H1 (cell line): Measurements from ENCODE around the gene MAGI3.

Experiments used
- BCL11A ChIP-seq, 2 experiments: IDR thresholded peaks; one replicate each; pipeline ENCODE4 v1.6.1; 2011; ENCODE audit warnings: low read depth in 2 of 2, low read length in 2 of 2, mild to moderate bottlenecking in 2 of 2
- CEBPB ChIP-seq: IDR thresholded peaks from 2 replicates; pipeline ENCODE4 v1.6.1; 2012; ENCODE audit warnings: low read depth, low read length
- CREB1 ChIP-seq: IDR thresholded peaks from 2 replicates; pipeline ENCODE4 v1.6.1; 2012; ENCODE audit warnings: inconsistent platforms
- CTCF ChIP-seq, 3 experiments: IDR thresholded peaks; 1 replicate in 2 of 3; 2 replicates in 1 of 3; pipeline versions ENCODE4 v1.5.1 to v1.6.1; 2011; ENCODE audit warnings: low read length in 3 of 3, mild to moderate bottlenecking in 3 of 3, inconsistent platforms in 2 of 3, low read depth in 1 of 3, moderate library complexity in 1 of 3; ENCODE audit not compliant: insufficient read depth in 1 of 3; ENCODE audit errors: control extremely low read depth in 1 of 3
- E2F6 ChIP-seq: IDR thresholded peaks from 2 replicates; pipeline ENCODE4 v1.6.1; 2012; ENCODE audit warnings: inconsistent platforms
- HDAC2 ChIP-seq, 2 experiments: fragments of 300-600 bp in 1 of 2; sonication (generic) in 1 of 2; IDR thresholded peaks; 2 replicates each; pipeline ENCODE4 v1.6.1; 2011 to 2012; ENCODE audit warnings: low read depth in 2 of 2, low read length in 2 of 2, mild to moderate bottlenecking in 2 of 2, moderate library complexity in 2 of 2, borderline replicate concordance in 1 of 2, inconsistent platforms in 1 of 2
- HDAC6 ChIP-seq: IDR thresholded peaks from one replicate; pipeline ENCODE4 v1.7.1; 2012; ENCODE audit warnings: low read depth, mild to moderate bottlenecking, inconsistent platforms, low read length, moderate library complexity
- NRF1 ChIP-seq: IDR thresholded peaks from 2 replicates; pipeline ENCODE4 v1.6.1; 2011; ENCODE audit warnings: mild to moderate bottlenecking, low read depth, low read length, improper control_type of control experiment
- POLR2A ChIP-seq, 2 experiments: IDR thresholded peaks; 1 replicate in 1 of 2; 2 replicates in 1 of 2; pipeline ENCODE4 v1.6.1; 2011; ENCODE audit warnings: low read depth in 2 of 2, low read length in 2 of 2, mild to moderate bottlenecking in 2 of 2; ENCODE audit errors: control extremely low read depth in 1 of 2
- POLR2AphosphoS5 ChIP-seq: IDR thresholded peaks from 2 replicates; pipeline ENCODE4 v1.6.1; 2011; ENCODE audit warnings: low read depth, low read length
- SUZ12 ChIP-seq: fragments of 200-600 bp; sonication (generic); IDR thresholded peaks from 2 replicates; pipeline ENCODE4 v1.6.1; 2012; ENCODE audit warnings: mild to moderate bottlenecking, inconsistent platforms, low read length, moderate library complexity, mixed read lengths
- TCF12 ChIP-seq: IDR thresholded peaks from 2 replicates; pipeline ENCODE4 v1.6.1; 2011; ENCODE audit warnings: low read depth, mild to moderate bottlenecking, low read length
- YY1 ChIP-seq: IDR thresholded peaks from 2 replicates; pipeline ENCODE4 v1.6.1; 2011; ENCODE audit warnings: low read depth, mild to moderate bottlenecking, low read length
- TF ChIP-seq, protein P1 (sequence below): IDR thresholded peaks from 2 replicates; pipeline ENCODE4 v1.6.1; 2011; ENCODE audit warnings: low read length, improper control_type of control experiment

GRCh38 chr1:113538225-113538624, 147.9 kb downstream of the MAGI3 start:
- TF ChIP-seq, protein P1, sequence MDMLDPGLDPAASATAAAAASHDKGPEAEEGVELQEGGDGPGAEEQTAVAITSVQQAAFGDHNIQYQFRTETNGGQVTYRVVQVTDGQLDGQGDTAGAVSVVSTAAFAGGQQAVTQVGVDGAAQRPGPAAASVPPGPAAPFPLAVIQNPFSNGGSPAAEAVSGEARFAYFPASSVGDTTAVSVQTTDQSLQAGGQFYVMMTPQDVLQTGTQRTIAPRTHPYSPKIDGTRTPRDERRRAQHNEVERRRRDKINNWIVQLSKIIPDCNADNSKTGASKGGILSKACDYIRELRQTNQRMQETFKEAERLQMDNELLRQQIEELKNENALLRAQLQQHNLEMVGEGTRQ = no peak
- no peak for TF ChIP-seq BCL11A (IDR thresholded peaks at IDR 0.05; ENCODE audit: low read depth in 2 of 2, low read length in 2 of 2)
- TF ChIP-seq SUZ12 = no peak
- no peak for TF ChIP-seq NRF1
- TF ChIP-seq TCF12 = no peak
- TF ChIP-seq CREB1 = no peak
- no peak for TF ChIP-seq CTCF (IDR thresholded peaks at IDR 0.05; ENCODE audit: control extremely low read depth in 1 of 3, insufficient read depth in 1 of 3, low read depth in 1 of 3, low read length in 3 of 3)
- TF ChIP-seq YY1 = no peak
- no peak for TF ChIP-seq POLR2A (IDR thresholded peaks at IDR 0.05; ENCODE audit: control extremely low read depth in 1 of 2, low read depth in 2 of 2, low read length in 2 of 2)
- TF ChIP-seq CEBPB = no peak
- no peak for TF ChIP-seq E2F6
- no peak for TF ChIP-seq HDAC2 (IDR thresholded peaks at IDR 0.05; ENCODE audit: borderline replicate concordance in 1 of 2, low read depth in 2 of 2, low read length in 2 of 2)
- no peak for TF ChIP-seq HDAC6
- TF ChIP-seq POLR2AphosphoS5 = no peak
